ENCODE measurements around the gene PACSIN3.

GRCh38 chr11:47201015-47201414, 14.8 kb upstream of the PACSIN3 start:
- TF ChIP-seq CTCF (IDR thresholded peaks at IDR 0.05 in 4 of 5, conservative IDR thresholded peaks at IDR 0.05 in 1 of 5) (no peak), POLR2A (IDR thresholded peaks at IDR 0.05) (no peak)
